Thymus (tissue), 11 donors: ENCODE measurements around the gene CUZD1. TPM values are rescaled to one million over a fixed set of nuclear protein-coding genes. Genes with fewer than 3 reads are reported as not detected.

ENCODE experiments used
- DNase-seq, 9 donors: peaks; one replicate each; pipeline ENCODE4 v3.0.0-alpha.2; 2013; ENCODE audit warnings: low spot score in 9 of 9, low read depth in 6 of 9, missing footprints in 1 of 9
- H3K27ac ChIP-seq, 2 donors: one replicate each; pipeline ENCODE4 v1.5.1; 2013; ENCODE audit warnings: control low read depth in 1 of 2, low read depth in 1 of 2, low read length in 1 of 2, mild to moderate bottlenecking in 1 of 2, moderate library complexity in 1 of 2
- H3K27me3 ChIP-seq, 2 donors: one replicate each; pipeline ENCODE4 v1.5.1; 2013; ENCODE audit warnings: low read length in 1 of 2; ENCODE audit not compliant: control insufficient read depth in 2 of 2, insufficient read depth in 1 of 2
- H3K36me3 ChIP-seq, 2 donors: one replicate each; pipeline ENCODE4 v1.5.1; 2013; ENCODE audit warnings: low read length in 1 of 2, mild to moderate bottlenecking in 1 of 2, moderate library complexity in 1 of 2; ENCODE audit not compliant: control insufficient read depth in 2 of 2, insufficient read depth in 2 of 2
- H3K4me1 ChIP-seq, 2 donors: one replicate each; pipeline ENCODE4 v1.5.1; 2013; ENCODE audit warnings: low read length in 2 of 2; ENCODE audit not compliant: control insufficient read depth in 2 of 2, insufficient read depth in 2 of 2
- H3K4me3 ChIP-seq, 2 donors: one replicate each; pipeline ENCODE4 v1.5.1; 2013; ENCODE audit warnings: low read length in 2 of 2, control low read depth in 1 of 2, mild to moderate bottlenecking in 1 of 2
- H3K9me3 ChIP-seq, 2 donors: one replicate each; pipeline ENCODE4 v1.5.1; 2013; ENCODE audit warnings: low read length in 1 of 2, mild to moderate bottlenecking in 1 of 2; ENCODE audit not compliant: control insufficient read depth in 2 of 2, insufficient read depth in 1 of 2
- WGBS: extraction: QIAGEN DNeasy Blood & Tissue Kit; methylation state at CpG from one replicate; pipeline ENCODE4 v1.1.7; 2013; 5-methylcytosine and 5-hydroxymethylcytosine counted together
- polyA plus RNA-seq: library from polyadenylated mRNA; stranded (reverse); fragments of 200-250 nt; gene quantifications from one replicate; pipeline ENCODE4 v1.2.3, GENCODE V29; 2013
- total RNA-seq: library from RNA; stranded (reverse); fragments of 120-200 nt; gene quantifications from one replicate; pipeline ENCODE4 v1.2.4, GENCODE V29; 2013
- donor health status: healthy.

The CUZD1 gene
- total and polyA plus RNA-seq, 2 donors: 1.1 to 3.1 TPM

DNA sequence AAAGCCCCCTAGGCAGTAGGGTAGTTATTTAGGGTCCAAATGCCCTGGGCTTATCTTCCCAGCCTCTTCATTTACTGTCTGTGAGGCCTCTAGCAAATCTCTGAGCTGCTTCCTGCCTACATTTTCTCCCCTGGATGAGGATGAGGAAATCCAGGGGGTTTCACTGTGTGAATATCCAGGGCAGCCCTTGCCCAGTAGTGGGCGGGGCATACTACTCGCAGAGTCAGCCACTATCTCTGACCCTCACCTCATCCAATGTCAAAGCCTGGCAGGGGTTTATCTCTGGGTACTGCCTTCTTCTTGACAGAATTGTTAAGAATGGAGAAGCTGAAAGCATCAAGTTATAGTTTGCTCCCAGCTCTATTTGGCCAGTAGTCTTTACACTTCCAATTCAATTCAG, 48.9 kb downstream of the CUZD1 start:
- Histone ChIP-seq H3K27ac (no peak overlapping the region), H3K4me1 (no peaks in the 10 kb centered on the region), H3K4me3 (no peak overlapping the region), H3K9me3 (no peaks in the 10 kb centered on the region), H3K36me3 (no peaks in the 10 kb centered on the region), H3K27me3 (no peaks in the 10 kb centered on the region)
- 55% methylated on average over 2 of the region's 2 CpGs for WGBS
- DNase-seq: no peak

DNA sequence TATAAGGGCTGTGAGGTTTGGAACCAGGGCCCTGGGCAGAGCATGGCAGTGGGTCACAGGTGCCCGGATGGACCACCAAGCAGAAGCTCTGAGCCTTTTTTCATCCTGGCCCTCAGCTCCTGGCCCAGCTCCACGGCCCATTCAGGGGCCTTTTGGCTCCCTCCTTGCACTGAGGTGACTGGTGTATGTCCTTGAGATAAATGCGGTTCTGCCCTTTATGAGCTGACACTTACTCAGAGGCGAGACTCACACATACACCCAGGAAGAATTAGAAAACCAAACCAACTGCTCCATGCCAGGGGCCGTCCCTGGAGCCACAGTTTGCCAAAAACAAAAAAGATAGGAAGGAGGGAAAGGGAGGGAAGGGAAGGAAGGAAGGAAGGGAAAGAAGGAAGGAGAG, 49.7 kb downstream of the CUZD1 start:
- Histone ChIP-seq H3K27me3 (no peaks in the 10 kb centered on the region), H3K9me3 (no peaks in the 10 kb centered on the region), H3K4me3 (no peak overlapping the region), H3K36me3 (no peaks in the 10 kb centered on the region), H3K27ac (no peak overlapping the region), H3K4me1 (no peaks in the 10 kb centered on the region)
- DNase-seq: no peak
- WGBS: 75% methylated on average over 5 of the region's 5 CpGs

- Histone ChIP-seq H3K27ac (no peak overlapping the region), H3K4me1 (no peaks in the 10 kb centered on the region), H3K36me3 (no peaks in the 10 kb centered on the region), H3K4me3 (no peak overlapping the region), H3K27me3 (no peaks in the 10 kb centered on the region), H3K9me3 (no peaks in the 10 kb centered on the region)
- 15% methylated on average over 3 of the region's 3 CpGs for WGBS
- DNase-seq: peak in 4 of 9 donors; percentile 4 to 34 (median 10)
Measured at GRCh38 chr10:122786269-122786668, 59.4 kb downstream of the CUZD1 start.

GRCh38 chr10:122782911-122783310, 62.7 kb downstream of the CUZD1 start:
- H3K9me3 ChIP-seq: no peaks in the 10 kb centered on the region
- H3K36me3 ChIP-seq: no peaks in the 10 kb centered on the region
- H3K4me3 ChIP-seq: no peak overlapping the region
- no peaks in the 10 kb centered on the region for H3K27me3 ChIP-seq
- no peak overlapping the region for H3K27ac ChIP-seq
- 61% methylated on average over 1 of the region's 1 CpG for WGBS
- no peak for DNase-seq
- H3K4me1 ChIP-seq: no peaks in the 10 kb centered on the region

Other genes starting within 250 kb of the CUZD1 start
- gene C10orf120, start 146.0 kb downstream of the CUZD1 start, total RNA-seq: not detected
- gene C10orf120, start 146.0 kb downstream of the CUZD1 start, polyA plus RNA-seq: 0.02 TPM
- 3.8 TPM for gene FAM24B, start 33.7 kb upstream of the CUZD1 start, total RNA-seq
- gene FAM24B, start 33.7 kb upstream of the CUZD1 start, polyA plus RNA-seq: 7.1 TPM
- gene FAM24A, start 64.8 kb upstream of the CUZD1 start, total RNA-seq: not detected
- gene FAM24A, start 64.8 kb upstream of the CUZD1 start, polyA plus RNA-seq: not detected
- gene C10orf88, start 108.4 kb upstream of the CUZD1 start, total RNA-seq: 9.9 TPM
- gene C10orf88, start 108.4 kb upstream of the CUZD1 start, polyA plus RNA-seq: 12.1 TPM
- 4.8 TPM for gene PSTK, start 134.5 kb upstream of the CUZD1 start, total RNA-seq
- gene PSTK, start 134.5 kb upstream of the CUZD1 start, polyA plus RNA-seq: 5.0 TPM
- 4.2 TPM for gene IKZF5, start 162.9 kb upstream of the CUZD1 start, total RNA-seq
- gene IKZF5, start 162.9 kb upstream of the CUZD1 start, polyA plus RNA-seq: 27.6 TPM
- 5.9 TPM for gene ACADSB, start 163.1 kb upstream of the CUZD1 start, total RNA-seq
- gene ACADSB, start 163.1 kb upstream of the CUZD1 start, polyA plus RNA-seq: 11.0 TPM